Fibroblast of skin of left biceps (primary cell): Measurements from ENCODE around the gene NTRK1.
"Not testable (repeated sequence)": the region's sequence is repeated elsewhere in the genome, so short reads cannot be mapped to it uniquely, and the experiment has no call there.

ENCODE experiments used
- DNase-seq, 2 experiments: peaks; one replicate each; pipeline ENCODE4 v3.0.0-alpha.2; 2013; ENCODE audit warnings: low read depth in 2 of 2

NTRK1 gene

GRCh38 chr1:156913809-156914387, 53.2 kb downstream of the NTRK1 start:
- no peak for DNase-seq

- peak in 1 of 2 experiments; percentile 40 for DNase-seq
These were observed 53.8 kb downstream of the NTRK1 start for GRCh38 chr1:156914440-156914856.

- peak in 1 of 2 experiments; percentile 50 for DNase-seq
These were observed 59.8 kb downstream of the NTRK1 start, which contains the start of gene LRRC71 for GRCh38 chr1:156920233-156921052. TSS of gene LRRC71 (plus strand) at chr1:156920632. CDS start at chr1:156920804, 172 bp downstream.

GRCh38 chr1:156921053-156921529, 60.4 kb downstream of the NTRK1 start:
- DNase-seq: no peak

DNA sequence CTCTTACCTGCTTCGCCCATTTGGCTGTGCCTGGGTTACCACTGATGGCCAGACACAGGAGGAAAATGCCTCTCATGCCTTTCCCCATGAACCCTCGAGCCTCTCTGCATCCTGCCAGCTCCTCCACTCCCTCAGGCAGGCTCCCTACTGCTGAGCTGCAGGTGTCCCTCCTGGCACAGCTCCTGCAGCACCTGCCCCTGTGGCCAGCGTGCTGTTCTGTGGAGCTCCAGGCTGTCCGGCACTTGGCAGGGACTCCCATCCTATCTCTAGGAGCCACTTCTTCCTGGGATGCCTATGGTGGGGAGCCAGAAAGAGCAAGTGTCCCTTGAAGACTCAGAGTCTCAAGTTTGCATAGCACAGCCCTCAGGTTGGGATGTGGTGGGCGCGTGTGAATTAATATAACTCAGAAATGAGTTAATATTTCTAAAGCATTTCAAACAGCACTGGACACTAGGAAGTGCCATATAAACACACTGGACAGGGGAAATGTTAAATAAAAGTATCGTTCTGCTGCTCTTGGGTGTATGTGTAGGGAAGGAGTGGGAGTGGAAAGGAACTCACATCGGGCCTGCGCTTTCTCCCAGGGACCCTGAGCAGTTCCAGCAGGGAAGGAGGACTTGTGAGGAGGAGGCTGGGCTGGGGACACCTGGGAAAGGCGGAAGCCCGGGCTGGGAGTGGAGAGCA, 62.5 kb downstream of the NTRK1 start:
- DNase-seq: no peak

DNA sequence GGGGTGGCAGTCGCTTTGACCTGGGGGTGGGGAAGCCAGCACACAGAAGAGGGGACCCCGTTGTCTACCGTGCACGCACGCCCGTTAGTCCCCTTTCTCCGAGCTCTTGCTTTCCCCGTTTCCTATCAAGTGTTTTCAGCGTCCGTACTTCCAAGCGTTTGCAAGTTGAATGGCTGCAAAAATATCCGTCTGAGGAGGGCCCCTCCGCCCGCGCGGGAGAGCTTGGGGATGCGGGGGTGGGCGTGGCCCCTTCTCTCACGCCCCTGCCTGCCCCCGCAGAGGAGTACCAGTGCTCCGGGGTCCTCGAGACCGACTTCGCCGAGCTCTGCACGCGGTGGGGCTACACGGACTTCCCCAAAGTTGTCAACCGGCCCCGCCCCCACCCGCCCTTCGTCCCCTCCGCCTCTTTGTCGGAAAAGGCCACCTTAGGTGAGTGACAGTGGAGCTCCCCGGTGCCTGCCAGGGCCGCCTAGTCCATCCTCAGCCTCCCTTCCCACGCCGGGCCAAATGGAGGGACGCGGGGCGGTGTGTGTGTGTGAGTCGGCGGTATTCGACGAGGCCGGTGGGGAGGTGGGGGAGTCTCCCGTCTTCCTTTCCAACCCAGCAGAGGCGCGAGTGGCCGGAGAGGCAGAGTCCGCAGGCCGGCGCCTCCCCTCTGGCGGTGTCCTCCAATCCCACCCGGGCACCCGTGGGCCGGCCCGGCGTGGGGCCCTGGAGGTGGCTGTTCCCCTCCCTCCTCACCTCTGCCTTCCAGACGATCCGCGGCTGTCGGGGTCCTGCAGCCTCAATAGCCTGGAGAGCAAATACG, 63.2 kb downstream of the NTRK1 start:
- no peak for DNase-seq

DNA sequence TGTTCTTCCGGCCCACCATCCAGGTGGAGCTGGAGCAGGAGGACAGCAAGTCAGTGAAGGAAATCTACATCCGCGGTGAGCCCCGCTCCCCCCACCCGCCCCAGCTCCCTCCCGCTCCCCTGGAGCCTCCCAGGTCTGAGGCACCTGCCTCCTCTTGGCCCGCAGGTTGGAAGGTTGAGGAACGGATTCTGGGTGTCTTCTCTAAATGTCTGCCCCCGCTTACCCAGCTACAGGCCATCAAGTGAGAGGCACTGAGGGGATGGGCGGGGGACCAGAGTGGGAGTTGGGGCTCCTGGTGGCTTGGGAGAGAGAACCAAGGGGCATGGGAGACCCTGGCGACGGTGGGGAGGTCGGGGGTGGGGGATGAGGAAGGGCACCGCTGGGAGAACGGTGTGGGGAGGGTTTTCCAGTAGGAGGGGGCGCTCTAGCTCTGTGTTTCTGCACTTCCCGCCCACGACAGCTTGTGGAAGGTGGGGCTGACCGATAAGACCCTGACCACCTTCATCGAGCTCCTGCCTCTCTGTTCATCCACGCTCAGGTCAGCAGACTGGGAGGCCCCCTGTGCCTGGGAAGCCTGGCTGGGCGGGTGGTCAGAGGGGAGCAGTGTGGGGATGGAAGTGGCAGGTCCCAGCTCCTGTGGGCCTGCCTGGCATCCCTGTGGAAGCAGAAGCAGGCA, 64.0 kb downstream of the NTRK1 start:
- no peak for DNase-seq

GRCh38 chr1:156925154-156926010, 64.7 kb downstream of the NTRK1 start:
- DNase-seq: no peak

GRCh38 chr1:156926175-156926574, 65.5 kb downstream of the NTRK1 start:
- DNase-seq: peak in 1 of 2 experiments; percentile 15

GRCh38 chr1:156926695-156927094, 66.0 kb downstream of the NTRK1 start:
- DNase-seq: not testable (repeated sequence)

GRCh38 chr1:156927215-156928042, 66.8 kb downstream of the NTRK1 start:
- DNase-seq: peak in 1 of 2 experiments; percentile 20

- no peak for DNase-seq
These were observed 67.5 kb downstream of the NTRK1 start for GRCh38 chr1:156928043-156928602.

- DNase-seq: no peak
These were observed 69.1 kb downstream of the NTRK1 start for GRCh38 chr1:156929596-156930238.

DNA sequence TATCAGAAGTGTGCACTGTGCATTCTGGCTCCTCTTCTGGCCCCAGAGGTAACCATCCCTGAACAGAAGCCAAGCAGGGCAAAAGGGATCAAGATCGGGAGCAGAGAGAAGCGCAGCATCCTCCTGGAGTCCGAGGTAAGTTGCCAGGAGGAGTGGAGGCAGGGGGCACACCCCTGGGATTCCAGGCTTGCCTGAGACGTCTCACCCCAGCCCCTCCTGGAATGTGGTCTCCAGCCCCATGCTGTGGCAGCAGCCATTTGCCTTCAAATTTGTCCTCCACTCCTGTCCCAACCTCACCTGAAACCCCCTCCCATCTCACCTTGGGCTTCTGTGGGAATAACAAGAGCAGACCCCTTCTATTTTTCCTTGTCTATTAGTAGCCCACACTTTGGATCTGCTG, 69.8 kb downstream of the NTRK1 start:
- DNase-seq: no peak
